Activated B cell treated with CpG ODN at 0.5 μM for 24 hours (primary cell): ENCODE measurements around the gene GRM4. TPM values are rescaled to one million over a fixed set of nuclear protein-coding genes. Genes with fewer than 3 reads are reported as not detected.

Source experiments
- ATAC-seq: fragments of 200-7000 bp; cut with Tn5 transposase; one replicate; pipeline ENCODE4 v1.10.0; 2021; ENCODE audit warnings: low read depth, mild to moderate bottlenecking, moderate library complexity
- CTCF ChIA-PET: fragments of 350-600 bp; sonication (Branson Sonifier 250); formaldehyde crosslinking; loops from one replicate; lab custom pipeline; 2021; ENCODE audit warnings: antibody characterized with exemption; lab: Charles Lee
- POLR2A ChIA-PET: fragments of 350-600 bp; sonication (Branson Sonifier 250); formaldehyde crosslinking; loops from one replicate; lab custom pipeline; 2021; ENCODE audit warnings: antibody characterized with exemption; lab: Charles Lee
- DNase-seq: peaks from one replicate; pipeline ENCODE4 v3.0.0; 2022
- H3K27ac Mint-ChIP-seq: one replicate; pipeline ENCODE4 v1.8.0; 2020; ENCODE audit warnings: mixed read lengths
- H3K27me3 Mint-ChIP-seq: one replicate; pipeline ENCODE4 v1.8.0; 2021; ENCODE audit warnings: mixed read lengths
- H3K36me3 Mint-ChIP-seq: one replicate; pipeline ENCODE4 v1.8.0; 2021; ENCODE audit warnings: low read depth, mixed read lengths
- H3K4me1 Mint-ChIP-seq: one replicate; pipeline ENCODE4 v1.8.0; 2021; ENCODE audit warnings: mixed read lengths
- H3K4me3 Mint-ChIP-seq: one replicate; pipeline ENCODE4 v1.8.0; 2020; ENCODE audit warnings: mild to moderate bottlenecking, mixed read lengths
- H3K9me3 Mint-ChIP-seq: one replicate; pipeline ENCODE4 v1.8.0; 2020; ENCODE audit warnings: mixed read lengths
- CTCF ChIP-seq: fragments of 200-600 bp; IDR thresholded peaks from one replicate; pipeline ENCODE4 v1.8.0; 2022; ENCODE audit warnings: antibody characterized with exemption, mild to moderate bottlenecking
- intact Hi-C: fragments of 100-400 bp; cut with micrococcal nuclease; formaldehyde crosslinking; loops from one replicate; pipeline ENCODE4 v1.15.1; 2024
- total RNA-seq: library from RNA; stranded (reverse); gene quantifications from 2 replicates; pipeline ENCODE4 v1.2.3, GENCODE V29; 2022

GRM4 gene
- total RNA-seq, 1 donor from 2014 or later = not detected

- no peak overlapping the region for H3K4me3 Mint-ChIP-seq
- no peak overlapping the region for H3K27ac Mint-ChIP-seq
- intact Hi-C loops = no loop called here
- CTCF ChIA-PET = no interaction called here
- ATAC-seq = no peak
- POLR2A ChIA-PET = no interaction called here
- TF ChIP-seq CTCF = no peak
- no peaks in the 10 kb centered on the region for H3K4me1 Mint-ChIP-seq
- DNase-seq = no peak
- no peaks in the 10 kb centered on the region for H3K36me3 Mint-ChIP-seq
- H3K9me3 Mint-ChIP-seq = peaks cover 2% of the 10 kb centered on the region
- H3K27me3 Mint-ChIP-seq = peaks cover 23% of the 10 kb centered on the region
Measured at GRCh38 chr6:34093206-34093605, 52.7 kb downstream of the GRM4 start.

GRCh38 chr6:34092631-34093030 lies 53.3 kb downstream of the GRM4 start:
- ChIA-PET POLR2A (no interaction called here), CTCF (no interaction called here)
- Mint-ChIP-seq H3K27ac (no peak overlapping the region), H3K4me3 (no peak overlapping the region), H3K36me3 (no peaks in the 10 kb centered on the region), H3K27me3 (peaks cover 23% of the 10 kb centered on the region), H3K4me1 (no peaks in the 10 kb centered on the region), H3K9me3 (peaks cover 2% of the 10 kb centered on the region)
- no peak for TF ChIP-seq CTCF
- ATAC-seq (no peak), DNase-seq (no peak)
- intact Hi-C loops = no loop called here

GRCh38 chr6:34090935-34091334 lies 55.0 kb downstream of the GRM4 start:
- no peaks in the 10 kb centered on the region for H3K4me1 Mint-ChIP-seq
- H3K36me3 Mint-ChIP-seq = no peaks in the 10 kb centered on the region
- no peak overlapping the region for H3K27ac Mint-ChIP-seq
- intact Hi-C loops = no loop called here
- ATAC-seq (no peak), DNase-seq (no peak)
- peaks cover 16% of the 10 kb centered on the region for H3K27me3 Mint-ChIP-seq
- peaks cover 2% of the 10 kb centered on the region for H3K9me3 Mint-ChIP-seq
- TF ChIP-seq CTCF = no peak
- H3K4me3 Mint-ChIP-seq = no peak overlapping the region
- POLR2A ChIA-PET = interaction anchor here (0.7 kb wide), 1 partner anchor 408 kb away, joined by 3 read pairs; no protein-coding TSS in a partner anchor
- CTCF ChIA-PET = no interaction called here

GRCh38 chr6:34090529-34090928 lies 55.4 kb downstream of the GRM4 start:
- H3K4me1 Mint-ChIP-seq = no peaks in the 10 kb centered on the region
- no peak overlapping the region for H3K27ac Mint-ChIP-seq
- CTCF ChIA-PET = no interaction called here
- intact Hi-C loops = no loop called here
- H3K36me3 Mint-ChIP-seq = no peaks in the 10 kb centered on the region
- no peak for ATAC-seq
- no peak overlapping the region for H3K4me3 Mint-ChIP-seq
- POLR2A ChIA-PET = interaction anchor here (0.7 kb wide), 1 partner anchor 407 kb away, joined by 3 read pairs; no protein-coding TSS in a partner anchor
- peaks cover 2% of the 10 kb centered on the region for H3K9me3 Mint-ChIP-seq
- H3K27me3 Mint-ChIP-seq = peaks cover 14% of the 10 kb centered on the region
- no peak for TF ChIP-seq CTCF
- DNase-seq = no peak

- Mint-ChIP-seq H3K4me1 (no peaks in the 10 kb centered on the region), H3K4me3 (no peak overlapping the region), H3K36me3 (no peaks in the 10 kb centered on the region), H3K9me3 (no peaks in the 10 kb centered on the region), H3K27ac (no peak overlapping the region), H3K27me3 (peaks cover 2% of the 10 kb centered on the region)
- TF ChIP-seq CTCF = no peak
- DNase-seq = no peak
- POLR2A ChIA-PET = no interaction called here
- CTCF ChIA-PET = no interaction called here
- ATAC-seq = no peak
- intact Hi-C loops = no loop called here
Measured at GRCh38 chr6:34086558-34086957, 59.3 kb downstream of the GRM4 start.
